GM23338 (cell line): ENCODE results near the gene WNT7A. TPM values are rescaled to one million over a fixed set of nuclear protein-coding genes. Genes with fewer than 3 reads are reported as not detected.

Experiments used
- CREB1 ChIP-seq: fragments of 250-450 bp; sonication (Bioruptor Pico); IDR thresholded peaks from 2 replicates; pipeline ENCODE4 v1.5.0; 2020; ENCODE audit warnings: low read depth, mild to moderate bottlenecking, moderate library complexity
- JUNB ChIP-seq: IDR thresholded peaks from one replicate; pipeline ENCODE4 v1.6.1; 2016; ENCODE audit warnings: antibody characterized with exemption; ENCODE audit not compliant: unreplicated experiment
- NANOG ChIP-seq: IDR thresholded peaks from 2 replicates; pipeline ENCODE4 v1.6.1; 2016; ENCODE audit warnings: antibody characterized with exemption, borderline replicate concordance
- POLR2AphosphoS5 ChIP-seq: IDR thresholded peaks from 2 replicates; pipeline ENCODE4 v1.6.1; 2016; ENCODE audit warnings: antibody characterized with exemption, low read depth
- ZNF331 ChIP-seq: fragments of 250-450 bp; sonication (Bioruptor Pico); IDR thresholded peaks from 2 replicates; pipeline ENCODE4 v1.5.0; 2020; ENCODE audit warnings: low read depth, mild to moderate bottlenecking, moderate library complexity
- ZNF462 ChIP-seq: fragments of 250-450 bp; sonication (Bioruptor Pico); IDR thresholded peaks from 2 replicates; pipeline ENCODE4 v1.5.0; 2020; ENCODE audit warnings: mild to moderate bottlenecking, moderate library complexity
- polyA plus RNA-seq: library from polyadenylated mRNA; unstranded; fragments of >200 nt; fragmentation: Nextera tagmentation; extraction: Ambion mirVana; gene quantifications from 2 replicates; pipeline ENCODE4 v1.2.1, GENCODE V29; 2016
- total RNA-seq: library from RNA; depleted of rRNA; stranded (reverse); fragments of >200 nt; shearing (Covaris generic); gene quantifications from 2 replicates; pipeline ENCODE4 v1.2.3, GENCODE V29; 2014
- TF ChIP-seq, protein P1 (sequence below): IDR thresholded peaks from 2 replicates; pipeline ENCODE4 v1.6.1; 2016; ENCODE audit warnings: antibody characterized with exemption
- TF ChIP-seq, protein P2 (sequence below), 2 experiments: fragments of 200-600 bp in 1 of 2; sonication (generic) in 1 of 2; conservative IDR thresholded peaks; 2 replicates each; pipeline versions ENCODE4 v1.5.1 to v1.6.1; 2016 to 2017; ENCODE audit warnings: antibody characterized with exemption in 2 of 2, low read depth in 2 of 2, mild to moderate bottlenecking in 2 of 2, moderate library complexity in 1 of 2

WNT7A gene
- total and polyA plus RNA-seq, 2 experiments from 2014 or later = not detected

DNA sequence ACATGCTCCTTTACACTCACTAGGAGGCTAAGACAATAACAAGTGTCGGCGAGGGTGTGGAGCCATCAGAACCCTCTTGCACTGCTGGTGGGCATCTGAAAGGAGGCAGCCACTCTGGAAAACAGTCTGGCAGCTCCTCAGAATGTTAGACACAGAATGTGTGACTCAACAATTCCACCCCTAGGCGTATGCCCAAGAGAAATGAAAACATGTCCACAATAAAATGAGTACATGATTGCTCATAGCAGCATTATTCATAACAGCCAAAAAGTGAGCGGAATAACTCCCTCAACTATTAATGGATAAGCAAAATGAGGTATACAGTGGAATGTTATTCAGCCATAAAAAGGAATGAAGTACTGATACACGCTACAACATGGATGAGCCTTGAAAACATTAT is 57.8 kb downstream of the WNT7A start (continued):
- TF ChIP-seq ZNF462 (CRISPR knock-in tag) (no peak), JUNB (no peak), ZNF331 (CRISPR knock-in tag) (no peak), CREB1 (no peak), POLR2AphosphoS5 (no peak), NANOG (no peak)
- TF ChIP-seq, protein P1, sequence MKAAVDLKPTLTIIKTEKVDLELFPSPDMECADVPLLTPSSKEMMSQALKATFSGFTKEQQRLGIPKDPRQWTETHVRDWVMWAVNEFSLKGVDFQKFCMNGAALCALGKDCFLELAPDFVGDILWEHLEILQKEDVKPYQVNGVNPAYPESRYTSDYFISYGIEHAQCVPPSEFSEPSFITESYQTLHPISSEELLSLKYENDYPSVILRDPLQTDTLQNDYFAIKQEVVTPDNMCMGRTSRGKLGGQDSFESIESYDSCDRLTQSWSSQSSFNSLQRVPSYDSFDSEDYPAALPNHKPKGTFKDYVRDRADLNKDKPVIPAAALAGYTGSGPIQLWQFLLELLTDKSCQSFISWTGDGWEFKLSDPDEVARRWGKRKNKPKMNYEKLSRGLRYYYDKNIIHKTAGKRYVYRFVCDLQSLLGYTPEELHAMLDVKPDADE = no peak
- TF ChIP-seq, protein P2, sequence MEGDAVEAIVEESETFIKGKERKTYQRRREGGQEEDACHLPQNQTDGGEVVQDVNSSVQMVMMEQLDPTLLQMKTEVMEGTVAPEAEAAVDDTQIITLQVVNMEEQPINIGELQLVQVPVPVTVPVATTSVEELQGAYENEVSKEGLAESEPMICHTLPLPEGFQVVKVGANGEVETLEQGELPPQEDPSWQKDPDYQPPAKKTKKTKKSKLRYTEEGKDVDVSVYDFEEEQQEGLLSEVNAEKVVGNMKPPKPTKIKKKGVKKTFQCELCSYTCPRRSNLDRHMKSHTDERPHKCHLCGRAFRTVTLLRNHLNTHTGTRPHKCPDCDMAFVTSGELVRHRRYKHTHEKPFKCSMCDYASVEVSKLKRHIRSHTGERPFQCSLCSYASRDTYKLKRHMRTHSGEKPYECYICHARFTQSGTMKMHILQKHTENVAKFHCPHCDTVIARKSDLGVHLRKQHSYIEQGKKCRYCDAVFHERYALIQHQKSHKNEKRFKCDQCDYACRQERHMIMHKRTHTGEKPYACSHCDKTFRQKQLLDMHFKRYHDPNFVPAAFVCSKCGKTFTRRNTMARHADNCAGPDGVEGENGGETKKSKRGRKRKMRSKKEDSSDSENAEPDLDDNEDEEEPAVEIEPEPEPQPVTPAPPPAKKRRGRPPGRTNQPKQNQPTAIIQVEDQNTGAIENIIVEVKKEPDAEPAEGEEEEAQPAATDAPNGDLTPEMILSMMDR (conservative IDR thresholded peaks at IDR 0.05; ENCODE audit: low read depth in 2 of 2) = no peak
